HepG2 (cell line): ENCODE measurements around the gene SYNGAP1. TPM values are rescaled to one million over a fixed set of nuclear protein-coding genes. Genes with fewer than 3 reads are reported as not detected.

ENCODE experiments used
- ARID2 ChIP-seq: sonication (generic); formaldehyde crosslinking; IDR thresholded peaks from 2 replicates; pipeline ENCODE4 v1.8.1; 2022; ENCODE audit warnings: mild to moderate bottlenecking, missing genetic modification reagents, borderline replicate concordance
- ATF6 ChIP-seq: sonication (generic); formaldehyde crosslinking; conservative IDR thresholded peaks from 2 replicates; pipeline ENCODE4 v1.4.0; 2020; ENCODE audit warnings: missing genetic modification reagents
- BRD4 ChIP-seq: sonication (generic); formaldehyde crosslinking; IDR thresholded peaks from 2 replicates; pipeline ENCODE4 v1.4.0; 2020; ENCODE audit warnings: missing genetic modification reagents
- CENPX ChIP-seq: sonication (generic); formaldehyde crosslinking; IDR thresholded peaks from 2 replicates; pipeline ENCODE4 v1.9.0; 2021; ENCODE audit warnings: mild to moderate bottlenecking, missing genetic modification reagents, moderate library complexity
- FOXK2 ChIP-seq: fragments of 450-650 bp; IDR thresholded peaks from 2 replicates; pipeline ENCODE4 v1.6.1; 2016
- GATA4 ChIP-seq: sonication (generic); IDR thresholded peaks from 2 replicates; pipeline ENCODE4 v1.6.1; 2016; ENCODE audit warnings: antibody characterized with exemption, low read depth, borderline replicate concordance
- HES4 ChIP-seq: sonication (generic); formaldehyde crosslinking; IDR thresholded peaks from 2 replicates; pipeline ENCODE4 v1.9.0; 2021; ENCODE audit warnings: mild to moderate bottlenecking, missing genetic modification reagents, borderline replicate concordance
- HOXA3 ChIP-seq: sonication (generic); formaldehyde crosslinking; IDR thresholded peaks from 2 replicates; pipeline ENCODE4 v1.5.0; 2020; ENCODE audit warnings: missing genetic modification reagents
- MBNL3 ChIP-seq: fragments of 250-450 bp; sonication (Bioruptor Pico); conservative IDR thresholded peaks from 2 replicates; pipeline ENCODE4 v1.8.0; 2022; ENCODE audit warnings: mild to moderate bottlenecking, inconsistent platforms
- MYPOP ChIP-seq: sonication (generic); formaldehyde crosslinking; IDR thresholded peaks from 2 replicates; pipeline ENCODE4 v1.8.1; 2023; ENCODE audit warnings: mild to moderate bottlenecking, moderate library complexity, missing genetic modification reagents
- REL ChIP-seq: sonication (generic); formaldehyde crosslinking; conservative IDR thresholded peaks from 2 replicates; pipeline ENCODE4 v1.8.0; 2022; ENCODE audit warnings: mild to moderate bottlenecking, missing genetic modification reagents, moderate library complexity
- ZKSCAN1 ChIP-seq: fragments of 150-350 bp; IDR thresholded peaks from 2 replicates; pipeline ENCODE4 v1.6.1; 2014; ENCODE audit warnings: low read length
- ZMYM3 ChIP-seq: sonication (generic); formaldehyde crosslinking; IDR thresholded peaks from 2 replicates; pipeline ENCODE4 v1.5.1; 2020; ENCODE audit warnings: mild to moderate bottlenecking, missing genetic modification reagents
- ZNF407 ChIP-seq: sonication (generic); formaldehyde crosslinking; IDR thresholded peaks from one replicate; pipeline ENCODE4 v1.5.1; 2020; ENCODE audit warnings: mild to moderate bottlenecking, missing genetic modification reagents; ENCODE audit errors: not compliant biosample characterization
- ZNF788 ChIP-seq: sonication (generic); formaldehyde crosslinking; IDR thresholded peaks from 2 replicates; pipeline ENCODE4 v1.5.0; 2020; ENCODE audit warnings: mild to moderate bottlenecking, missing genetic modification reagents, borderline replicate concordance
- ZSCAN30 ChIP-seq: sonication (generic); formaldehyde crosslinking; IDR thresholded peaks from 2 replicates; pipeline ENCODE4 v1.5.0; 2020; ENCODE audit warnings: mild to moderate bottlenecking, missing genetic modification reagents
- polyA plus RNA-seq, 8 experiments: library from polyadenylated mRNA; depleted of rRNA in 3 of 8; stranded (reverse) in 7 of 8; unstranded in 1 of 8; fragments of >200 nt; fragmentation: Illumina TruSeq in 4 of 8; extraction: Trizol in 4 of 8; gene quantifications; 2 replicates each; pipeline versions ENCODE4 v1.2.1 to v1.2.3, GENCODE V29; 2011 to 2016; ENCODE audit warnings: low read depth in 4 of 8, missing spikeins in 1 of 8, mixed read lengths in 1 of 8; ENCODE audit not compliant: insufficient read depth in 1 of 8
- total RNA-seq, 5 experiments: library from RNA; depleted of rRNA; stranded (reverse); fragments of >200 nt; fragmentation: Illumina TruSeq; extraction: Trizol; gene quantifications; 2 replicates each; pipeline ENCODE4 v1.2.3, GENCODE V29; 2016; ENCODE audit warnings: low read depth in 1 of 5

SYNGAP1 gene
- total and polyA plus RNA-seq, 2 of the 13 experiments (the other 11 are each of a cell fraction or from before 2014, with no cell fraction given), result 0.75 to 1.1 TPM

- 0 out of 2 replicates have a peak, but pooled peaks have one; percentile 58 for TF ChIP-seq ATF6
- 0 out of 2 replicates have a peak, but pooled peaks have one; percentile 76 for TF ChIP-seq REL (CRISPR knock-in tag)
- TF ChIP-seq MYPOP (CRISPR knock-in tag), result no peak
- TF ChIP-seq FOXK2, result no peak
- no peak for TF ChIP-seq HES4
- peak; percentile 66; the same call in 1 of the 2 replicates for TF ChIP-seq HOXA3
- TF ChIP-seq ZNF407 (CRISPR knock-in tag), result no peak
- no peak for TF ChIP-seq ARID2 (CRISPR knock-in tag)
- TF ChIP-seq CENPX (CRISPR knock-in tag), result no peak
- TF ChIP-seq MBNL3 (CRISPR knock-in tag), result no peak
- TF ChIP-seq ZNF788 (CRISPR knock-in tag), result peak; percentile 74; the same call in 1 of the 2 replicates
- no peak for TF ChIP-seq GATA4
- no peak for TF ChIP-seq BRD4 (CRISPR knock-in tag)
- no peak for TF ChIP-seq ZSCAN30 (CRISPR knock-in tag)
- TF ChIP-seq ZMYM3, result peak; percentile 16; the same call in 1 of the 2 replicates
- TF ChIP-seq ZKSCAN1, result no peak
Observed at GRCh38 chr6:33425668-33426577, 6.1 kb downstream of the SYNGAP1 start (continued).
